ENCODE measurements around the gene MPHOSPH8.

- TF ChIP-seq CTCF (IDR thresholded peaks at IDR 0.05) = no peak
- TF ChIP-seq ZFX (IDR thresholded peaks at IDR 0.05; ENCODE audit: borderline replicate concordance) = no peak
Measured at GRCh38 chr13:19713186-19713965, 79.9 kb downstream of the MPHOSPH8 start.
